ENCODE results near the gene GOLGA1.

The GOLGA1 gene

DNA sequence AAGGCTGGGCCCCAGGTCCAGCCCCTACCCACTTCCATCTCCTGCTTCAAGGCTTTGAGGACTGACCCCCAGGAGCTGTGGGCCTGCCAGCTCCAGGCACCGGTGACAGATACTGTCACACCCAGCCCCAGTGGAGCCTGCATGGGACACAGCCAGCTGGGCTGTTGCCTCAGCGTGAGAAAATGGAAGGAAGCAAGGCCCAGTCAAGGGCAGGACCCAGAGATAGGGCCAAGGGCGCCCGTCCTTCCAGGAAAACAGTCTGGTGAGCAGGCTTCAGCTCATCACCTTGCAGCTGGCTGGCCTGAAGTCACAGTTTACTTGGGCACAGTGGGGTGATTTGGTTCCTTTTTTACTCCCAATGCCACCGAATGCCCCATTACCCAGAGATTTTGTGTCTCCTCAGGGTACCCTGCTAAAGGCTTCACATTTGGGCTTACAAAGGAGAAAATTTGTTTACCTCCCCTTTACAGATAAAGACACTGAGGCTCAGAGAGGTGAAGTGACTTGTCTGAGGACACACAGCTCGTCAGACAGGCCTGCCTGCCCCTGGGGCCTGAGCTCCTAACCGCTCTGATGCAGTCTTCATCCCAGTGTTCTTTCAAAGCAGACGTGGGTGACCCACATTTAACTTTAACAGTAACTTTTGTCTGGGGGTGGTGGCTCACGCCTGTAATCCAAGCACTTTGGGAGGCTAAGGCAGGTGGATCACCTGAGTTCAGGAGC, 109.1 kb downstream of the GOLGA1 start:
- no peaks in the 10 kb centered on the region for H3K36me3 ChIP-seq (replicated peaks)
- DNase-seq, result no peak
- H3K27ac ChIP-seq, result no peak overlapping the region
- no peaks in the 10 kb centered on the region for H3K27me3 ChIP-seq (replicated peaks)
- in situ Hi-C loops (cut with HindIII; ENCODE audit: low pct_ligation_motif_present, low sequenced_read_pairs), result no loop called here
- no peak overlapping the region for H3K4me3 ChIP-seq (ENCODE audit: low read depth, low read length)
- TF ChIP-seq, protein P1, sequence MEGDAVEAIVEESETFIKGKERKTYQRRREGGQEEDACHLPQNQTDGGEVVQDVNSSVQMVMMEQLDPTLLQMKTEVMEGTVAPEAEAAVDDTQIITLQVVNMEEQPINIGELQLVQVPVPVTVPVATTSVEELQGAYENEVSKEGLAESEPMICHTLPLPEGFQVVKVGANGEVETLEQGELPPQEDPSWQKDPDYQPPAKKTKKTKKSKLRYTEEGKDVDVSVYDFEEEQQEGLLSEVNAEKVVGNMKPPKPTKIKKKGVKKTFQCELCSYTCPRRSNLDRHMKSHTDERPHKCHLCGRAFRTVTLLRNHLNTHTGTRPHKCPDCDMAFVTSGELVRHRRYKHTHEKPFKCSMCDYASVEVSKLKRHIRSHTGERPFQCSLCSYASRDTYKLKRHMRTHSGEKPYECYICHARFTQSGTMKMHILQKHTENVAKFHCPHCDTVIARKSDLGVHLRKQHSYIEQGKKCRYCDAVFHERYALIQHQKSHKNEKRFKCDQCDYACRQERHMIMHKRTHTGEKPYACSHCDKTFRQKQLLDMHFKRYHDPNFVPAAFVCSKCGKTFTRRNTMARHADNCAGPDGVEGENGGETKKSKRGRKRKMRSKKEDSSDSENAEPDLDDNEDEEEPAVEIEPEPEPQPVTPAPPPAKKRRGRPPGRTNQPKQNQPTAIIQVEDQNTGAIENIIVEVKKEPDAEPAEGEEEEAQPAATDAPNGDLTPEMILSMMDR (IDR thresholded peaks at IDR 0.05; ENCODE audit: low read depth, low read length, missing control alignments), result no peak

- Histone ChIP-seq H3K4me3 (ENCODE audit: low read depth, low read length) (no peak overlapping the region), H3K36me3 (replicated peaks) (no peaks in the 10 kb centered on the region), H3K27ac (no peak overlapping the region), H3K27me3 (replicated peaks) (no peaks in the 10 kb centered on the region)
- in situ Hi-C loops (cut with HindIII; ENCODE audit: low pct_ligation_motif_present, low sequenced_read_pairs), result no loop called here
- TF ChIP-seq, protein P1 (IDR thresholded peaks at IDR 0.05; ENCODE audit: low read depth, low read length, missing control alignments), result no peak
- no peak for DNase-seq
Measured at GRCh38 chr9:124830593-124830992, 110.3 kb downstream of the GOLGA1 start.

DNA sequence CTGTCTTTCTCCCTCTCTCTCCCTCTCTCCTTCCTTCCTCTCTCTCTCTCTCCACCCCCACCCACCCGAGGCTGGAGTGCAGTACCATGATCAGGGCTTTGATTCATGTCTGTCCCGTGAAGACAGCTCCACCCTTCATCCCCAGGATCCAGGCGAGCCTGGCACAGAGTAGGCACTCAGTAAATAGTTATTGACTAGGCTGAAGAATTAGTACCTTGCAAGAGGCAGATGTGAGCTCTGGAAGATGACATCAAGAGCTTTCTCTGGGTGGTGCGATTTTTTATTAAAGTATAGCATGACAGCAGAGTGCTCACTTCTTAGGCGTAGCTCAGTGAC, 111.6 kb downstream of the GOLGA1 start:
- Histone ChIP-seq H3K36me3 (replicated peaks) (no peaks in the 10 kb centered on the region), H3K4me3 (ENCODE audit: low read depth, low read length) (no peak overlapping the region), H3K27ac (no peak overlapping the region), H3K27me3 (replicated peaks) (no peaks in the 10 kb centered on the region)
- TF ChIP-seq, protein P1 (IDR thresholded peaks at IDR 0.05; ENCODE audit: low read depth, low read length, missing control alignments), result no peak
- in situ Hi-C loops (cut with HindIII; ENCODE audit: low pct_ligation_motif_present, low sequenced_read_pairs), result no loop called here
- DNase-seq, result no peak

GRCh38 chr9:124828489-124829333, 112.2 kb downstream of the GOLGA1 start:
- TF ChIP-seq, protein P1 (IDR thresholded peaks at IDR 0.05; ENCODE audit: low read depth, low read length, missing control alignments), result no peak
- no peak for DNase-seq
- H3K27me3 ChIP-seq (replicated peaks), result no peaks in the 10 kb centered on the region
- H3K4me3 ChIP-seq (ENCODE audit: low read depth, low read length), result no peak overlapping the region
- H3K27ac ChIP-seq, result no peak overlapping the region
- in situ Hi-C loops (cut with HindIII; ENCODE audit: low pct_ligation_motif_present, low sequenced_read_pairs), result no loop called here
- no peaks in the 10 kb centered on the region for H3K36me3 ChIP-seq (replicated peaks)

Measured in brain microvascular endothelial cell (primary cell).